T-helper 1 cell (primary cell): ENCODE measurements around the gene RERE.
A peak's percentile ranks its signal among the peaks of the same experiment; 100 is the strongest.
"Not testable (repeated sequence)": the region's sequence is repeated elsewhere in the genome, so short reads cannot be mapped to it uniquely, and the experiment has no call there.

ENCODE experiments used
- DNase-seq, 5 donors: peaks; one replicate each; pipeline ENCODE4 v3.0.0-alpha.2; 2012 to 2020

RERE gene

DNA sequence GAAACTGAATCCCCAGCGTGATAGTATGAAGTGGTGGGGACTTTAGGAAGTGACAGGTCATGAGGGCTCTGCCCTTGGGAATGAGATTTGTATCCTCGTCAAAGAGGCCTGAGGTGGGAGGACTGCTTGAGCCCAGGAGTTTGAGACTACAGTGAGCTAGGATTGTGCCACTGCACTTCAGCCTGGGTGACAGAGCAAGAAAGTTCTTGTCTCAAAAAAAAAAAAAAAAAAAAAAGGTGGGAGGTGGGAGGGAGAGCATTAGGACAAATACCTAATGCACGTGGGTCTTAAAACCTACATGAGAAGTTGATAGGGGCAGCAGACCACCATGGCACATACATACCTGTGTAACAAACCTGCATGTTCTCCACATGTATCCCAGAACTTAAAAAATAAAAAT lies 24.0 kb upstream of the RERE start:
- DNase-seq, result no peak

DNA sequence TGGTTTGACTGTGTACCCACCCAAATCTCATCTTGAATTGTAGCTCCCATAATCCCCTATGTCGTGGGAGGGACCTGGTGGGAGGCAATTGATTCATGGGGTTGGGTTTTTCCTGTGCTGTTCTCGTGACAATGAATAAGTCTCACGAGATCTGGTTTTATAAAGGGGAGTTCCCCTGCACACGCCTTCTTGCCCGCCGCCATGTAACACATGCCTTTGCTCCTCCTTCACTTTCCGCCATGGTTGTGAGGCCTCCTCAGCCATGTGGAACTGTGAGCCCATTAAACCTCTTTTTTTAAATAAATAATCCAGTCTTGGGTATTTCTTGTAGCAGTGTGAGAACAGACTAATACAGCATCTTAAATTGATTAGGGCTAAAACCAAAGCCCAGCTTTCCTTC lies 22.6 kb upstream of the RERE start:
- no peak for DNase-seq

DNA sequence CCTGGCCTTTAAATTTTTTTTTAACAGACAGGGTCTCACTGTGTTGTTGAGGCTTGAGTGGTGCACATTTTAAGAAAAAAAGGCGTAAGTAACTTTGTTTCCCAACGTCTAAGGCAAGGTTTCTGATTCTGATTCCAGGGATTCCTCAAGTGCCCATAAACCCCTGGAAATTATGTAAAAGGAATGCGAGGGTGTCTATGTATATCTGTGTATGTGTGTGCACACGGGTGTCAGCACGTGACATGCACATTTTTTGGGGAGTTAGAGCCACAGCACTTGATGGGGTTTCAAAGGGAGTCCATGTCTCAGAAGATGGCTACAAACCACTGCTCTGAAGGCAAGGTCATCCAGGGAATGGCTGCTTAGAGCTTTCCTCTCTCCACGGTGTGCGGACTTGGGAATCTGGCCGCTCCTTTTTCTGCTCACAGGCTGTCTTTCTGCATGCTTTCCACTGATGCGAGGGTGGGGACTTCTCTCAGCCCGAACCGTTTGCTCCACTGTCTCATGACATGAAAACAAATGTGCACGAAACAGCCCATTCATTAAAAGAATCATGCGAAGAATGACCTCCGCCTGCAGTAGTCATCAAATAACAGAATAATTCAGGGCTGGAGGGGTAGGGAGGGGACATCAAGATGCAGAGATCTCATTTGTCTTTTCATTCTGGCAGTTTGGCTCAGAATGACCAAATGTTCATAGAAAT lies 18.7 kb upstream of the RERE start:
- DNase-seq, result no peak

DNA sequence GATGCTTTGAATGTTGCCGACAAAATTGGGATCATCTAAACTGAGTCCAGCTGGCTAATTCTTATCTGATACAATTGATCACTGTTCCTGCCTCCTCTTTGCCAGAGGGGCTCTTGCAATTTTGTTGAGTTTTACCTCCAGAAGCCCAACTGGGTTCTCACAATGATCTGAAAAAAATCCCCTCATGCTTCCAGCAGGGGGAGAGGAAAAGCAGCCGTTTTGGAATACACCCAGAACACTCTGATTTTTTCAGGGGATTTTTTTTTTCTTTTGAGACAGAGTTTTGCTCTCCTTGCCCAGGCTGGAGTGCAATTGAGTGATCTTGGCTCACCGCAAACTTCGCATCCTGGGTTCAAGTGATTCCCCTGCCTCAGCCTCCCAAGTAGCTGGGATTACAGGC lies 13.9 kb upstream of the RERE start:
- no peak for DNase-seq

DNA sequence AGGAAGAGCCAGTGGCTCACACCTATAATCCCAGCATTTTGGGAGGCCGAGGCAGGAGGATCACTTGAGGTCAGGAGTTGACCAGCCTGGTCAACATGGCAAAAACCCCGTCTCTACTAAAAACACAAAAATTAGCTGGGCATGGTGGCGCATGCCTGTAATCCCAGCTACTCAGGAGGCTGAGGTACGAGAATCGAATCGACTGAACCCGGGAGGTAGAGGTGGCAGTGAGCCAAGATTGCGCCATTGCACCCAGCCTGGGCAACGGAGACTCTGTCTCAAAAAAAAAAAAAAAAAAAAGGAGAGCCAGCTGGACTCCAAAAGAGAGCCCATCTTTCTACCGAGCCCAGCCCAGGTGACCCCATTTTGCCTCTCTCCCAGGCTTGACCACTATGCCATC lies 13.3 kb upstream of the RERE start:
- DNase-seq, result not testable (repeated sequence)

DNA sequence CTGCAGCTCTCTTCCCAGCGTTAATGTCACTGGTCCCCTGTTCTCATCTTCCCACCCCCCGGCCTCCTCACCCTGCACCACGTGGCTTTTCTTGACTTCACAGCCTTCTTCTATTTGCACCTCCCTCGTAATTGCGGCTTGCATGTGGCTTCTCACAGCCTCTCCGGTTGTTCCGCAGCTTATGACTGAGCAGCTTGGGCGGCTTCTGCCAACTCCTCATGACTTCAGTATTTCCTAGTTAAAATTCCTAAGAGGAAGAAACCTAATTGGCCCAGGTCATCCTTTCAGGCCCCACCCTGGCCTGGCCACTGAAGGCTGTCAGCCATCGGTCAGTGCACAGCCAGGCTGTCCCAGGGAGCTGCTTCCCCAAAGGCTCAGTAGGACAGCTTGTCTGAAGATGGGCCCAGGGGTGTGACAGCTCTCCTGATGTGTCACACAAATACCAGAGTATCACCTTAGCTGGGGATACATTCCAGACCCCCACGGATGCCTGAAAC lies 8.6 kb upstream of the RERE start:
- DNase-seq, result no peak

DNA sequence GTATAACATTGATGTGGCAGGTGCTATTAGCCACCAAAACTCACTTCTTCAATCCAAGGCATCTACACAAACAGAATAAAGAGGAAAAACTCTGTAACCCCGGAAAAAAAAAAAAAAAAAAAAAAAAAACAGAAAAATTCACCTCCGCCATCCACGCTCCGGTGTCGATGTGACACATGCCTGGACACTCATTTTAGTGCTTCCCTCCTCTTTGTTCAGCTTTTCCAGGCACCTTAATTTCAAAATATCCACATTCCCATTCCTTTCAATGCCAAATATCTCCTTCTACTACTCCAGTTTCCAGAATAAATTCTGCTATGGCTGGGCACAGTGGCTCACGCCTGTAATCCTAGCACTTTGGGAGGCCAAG lies 5.8 kb upstream of the RERE start:
- DNase-seq, result no peak

DNA sequence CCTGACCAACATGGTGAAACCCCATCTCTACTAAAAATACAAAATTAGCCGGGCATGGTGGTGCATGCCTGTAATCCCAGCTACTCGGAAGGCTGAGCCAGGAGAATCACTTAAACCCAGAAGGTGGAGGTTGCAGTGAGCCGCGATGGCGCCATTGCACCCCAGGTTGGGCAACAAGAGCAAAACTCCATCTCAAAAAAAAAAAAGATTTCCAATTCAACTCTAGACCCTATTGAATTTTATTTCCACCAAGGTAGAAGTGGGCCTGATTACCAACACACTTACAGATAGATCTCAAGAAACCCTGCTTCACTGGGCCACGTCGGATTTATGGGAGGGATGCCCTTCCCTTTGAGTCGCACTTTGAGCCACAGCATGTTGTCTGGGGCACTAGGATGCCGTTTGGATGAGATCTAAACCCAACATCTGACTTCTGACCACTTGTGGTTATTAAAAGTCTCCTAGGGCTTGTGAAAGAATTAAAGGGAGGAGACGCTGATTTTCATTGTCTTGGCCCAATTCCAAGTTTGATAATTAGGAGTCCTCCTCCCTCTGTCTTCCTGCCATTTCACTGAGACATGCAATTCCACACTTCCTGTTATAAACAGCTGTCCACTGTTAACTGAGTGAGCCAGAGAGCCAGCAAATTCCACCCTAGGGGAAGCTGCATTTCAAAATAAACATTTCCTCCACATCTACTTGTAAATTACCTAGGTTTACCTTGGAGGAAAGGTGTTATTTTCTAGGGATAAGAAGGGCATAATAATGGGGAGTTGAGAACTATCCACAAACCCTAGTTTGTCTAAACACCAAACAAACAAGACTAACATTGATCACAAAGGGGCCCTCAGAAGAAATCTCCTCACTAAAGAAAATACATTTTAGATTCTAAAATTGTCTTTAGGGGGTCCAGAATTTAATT lies 5.2 kb upstream of the RERE start:
- no peak for DNase-seq

DNA sequence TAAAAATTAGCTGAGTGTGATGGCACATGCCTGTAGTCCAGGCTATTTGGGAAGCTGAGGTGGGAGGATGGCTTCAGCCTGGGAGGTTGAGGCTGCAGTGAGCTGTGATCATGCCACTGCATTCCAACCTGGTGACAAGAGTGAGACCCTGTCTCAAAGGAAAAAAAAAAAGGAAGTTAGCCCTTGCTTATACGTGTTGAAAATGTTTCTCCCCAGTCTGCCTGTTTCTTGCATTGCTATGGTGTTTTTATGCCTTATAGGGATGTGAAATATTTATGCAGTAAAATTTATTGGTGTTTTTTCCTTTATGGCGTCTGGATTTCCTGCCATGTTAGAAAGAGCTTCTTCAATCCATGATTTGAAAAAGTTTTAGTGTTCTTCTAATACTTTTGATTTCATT lies 3.6 kb upstream of the RERE start:
- no peak for DNase-seq

DNA sequence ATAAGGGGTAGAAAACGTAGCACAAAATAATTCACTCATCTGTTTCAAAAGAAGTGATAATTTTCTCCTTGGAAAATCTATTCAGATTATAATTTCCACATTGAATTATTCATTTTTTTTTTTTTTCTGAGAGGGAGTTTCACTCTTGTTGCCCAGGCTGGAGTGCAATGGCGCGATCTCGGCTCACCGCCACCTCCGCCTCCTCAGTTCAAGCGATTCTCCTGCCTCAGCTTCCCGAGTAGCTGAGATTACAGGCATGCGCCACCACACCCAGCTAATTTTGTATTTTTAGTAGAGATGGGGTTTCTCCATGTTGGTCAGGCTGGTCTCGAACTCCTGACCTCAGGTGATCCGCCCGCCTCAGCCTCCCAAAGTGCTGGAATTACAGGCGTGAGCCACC lies 1.3 kb upstream of the RERE start:
- DNase-seq, result not testable (repeated sequence)

DNA sequence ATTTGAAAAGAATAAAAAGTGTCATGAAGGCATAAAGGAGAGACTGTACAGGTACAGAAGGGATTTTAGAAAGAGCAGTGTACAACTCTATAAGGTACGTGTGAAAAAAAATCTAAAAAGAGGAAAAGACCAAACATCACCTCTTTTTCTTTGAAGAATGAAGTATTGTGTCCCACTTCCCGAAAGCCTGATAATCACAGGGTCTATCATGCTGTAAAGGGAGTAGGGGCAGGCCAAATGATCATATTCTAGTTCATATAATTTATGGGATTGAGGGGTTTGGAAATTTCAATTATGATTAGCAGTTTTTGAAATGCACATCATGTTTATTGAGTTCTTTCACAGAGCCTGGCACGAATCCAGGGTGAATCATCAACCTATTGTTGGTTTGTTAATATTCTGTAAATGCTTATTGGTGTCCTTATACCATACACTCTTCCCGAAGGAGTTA lies 910 bp upstream of the RERE start:
- no peak for DNase-seq

DNA sequence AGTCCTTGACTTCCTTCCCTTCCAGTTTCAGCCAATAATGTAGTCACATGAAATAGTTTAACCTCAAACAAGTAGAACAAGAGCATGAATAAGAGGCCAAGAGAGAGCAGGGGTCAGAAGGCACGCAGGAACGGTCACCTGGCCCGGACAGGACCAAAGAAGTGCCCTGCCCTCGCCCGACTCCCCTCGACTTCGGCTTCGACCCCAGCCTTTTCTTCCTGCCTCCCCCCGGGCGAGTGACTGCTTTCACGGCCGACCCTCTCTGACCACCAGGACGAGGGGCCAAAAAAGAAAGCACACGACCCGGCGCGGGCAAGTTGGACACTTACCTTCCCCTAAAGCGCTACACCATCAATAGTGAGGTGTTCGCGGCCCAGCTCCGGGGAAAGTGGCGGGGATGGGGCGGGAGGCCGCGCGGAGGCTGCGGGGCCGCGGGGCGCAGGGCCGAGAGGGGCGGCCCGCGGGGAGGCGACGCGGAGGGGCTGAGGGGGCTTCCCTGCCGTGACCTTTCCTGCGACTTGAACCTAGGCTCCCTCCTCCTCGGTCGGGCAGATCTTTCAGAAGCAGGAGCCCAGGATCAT lies 519 bp downstream of the RERE start:
- DNase-seq, result peak in 4 of 5 donors; percentile 5 to 13 (median 9)

DNA sequence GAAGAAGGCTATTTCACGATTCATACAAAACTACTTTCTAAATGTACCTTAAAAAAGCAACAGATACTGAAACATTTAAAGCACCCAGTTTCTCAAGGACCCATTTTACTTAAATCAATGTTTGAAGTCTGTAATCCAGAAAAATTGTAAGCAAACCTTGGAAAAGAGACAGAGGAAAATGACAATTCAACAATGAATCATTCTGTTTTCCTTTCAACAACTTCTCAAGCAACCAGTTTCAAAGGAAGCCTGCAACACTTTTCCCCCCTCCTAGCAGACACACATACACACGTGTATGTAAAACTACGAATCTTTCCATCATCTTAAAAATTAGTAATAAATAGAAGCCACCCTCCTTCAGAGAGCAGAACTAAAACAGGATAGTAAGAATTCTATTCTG lies 1.2 kb downstream of the RERE start:
- no peak for DNase-seq

DNA sequence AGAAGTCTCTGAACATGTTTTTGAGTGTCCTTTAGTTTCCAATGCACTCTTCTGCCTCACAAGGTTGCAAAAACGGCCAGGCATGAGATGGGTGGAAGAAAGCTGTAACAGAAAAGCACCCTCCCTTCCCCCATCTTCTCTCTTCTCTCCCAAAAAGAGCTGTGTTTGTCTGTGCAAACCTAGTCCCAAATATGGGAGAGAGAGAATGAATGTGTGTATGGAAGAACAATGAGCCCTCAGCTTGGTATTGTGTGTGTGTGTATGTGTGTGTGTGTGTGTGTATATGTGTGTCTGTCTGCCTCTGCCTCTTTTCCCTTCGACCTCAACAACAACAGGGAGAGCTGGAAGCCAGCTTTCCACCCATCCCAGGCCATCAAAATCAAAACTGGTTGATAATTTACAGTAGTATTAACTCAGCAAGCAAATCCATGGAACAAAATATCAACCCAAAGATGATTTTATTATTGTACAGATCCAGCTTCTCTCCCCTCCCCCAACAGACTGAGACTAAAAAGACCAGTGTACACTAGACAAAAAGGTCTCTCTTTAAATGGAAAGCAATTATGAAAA lies 1.8 kb downstream of the RERE start:
- no peak for DNase-seq

DNA sequence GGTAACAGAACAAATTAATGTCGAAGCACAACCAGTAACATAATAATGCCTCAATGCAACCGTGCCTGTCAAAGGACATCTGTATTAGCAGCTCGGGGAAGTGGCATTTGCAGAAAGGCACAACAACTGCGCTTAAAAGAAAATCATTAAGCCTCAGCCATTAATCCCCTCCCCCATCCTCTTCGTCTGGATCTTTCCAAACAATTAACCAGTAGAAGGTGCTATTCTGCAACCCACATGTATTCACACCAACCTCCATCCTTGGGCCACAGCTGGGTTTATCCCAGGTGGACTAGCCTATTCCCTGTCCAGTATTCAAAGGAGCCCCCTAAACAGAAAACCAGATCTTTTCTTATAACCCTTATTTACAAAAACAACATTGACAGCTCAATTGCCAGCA lies 2.6 kb downstream of the RERE start:
- DNase-seq, result no peak

DNA sequence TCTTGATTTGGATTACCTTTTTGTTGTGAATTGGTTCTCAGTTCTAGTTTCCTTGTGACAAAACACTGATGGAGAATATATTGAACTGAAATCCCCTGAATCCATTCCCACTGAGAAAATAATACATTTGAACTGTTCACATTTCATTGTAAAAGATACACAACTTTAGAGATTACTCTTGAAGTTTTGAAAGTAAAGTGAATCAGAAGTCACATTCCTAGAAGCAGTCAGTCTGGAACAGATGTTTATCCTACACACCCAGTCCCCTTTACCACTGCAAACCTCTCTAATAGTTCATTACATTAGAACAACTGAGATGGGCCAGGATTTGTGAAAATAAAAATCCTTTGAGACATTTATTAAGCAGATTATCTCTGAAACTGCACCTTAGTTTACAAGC lies 3.4 kb downstream of the RERE start:
- no peak for DNase-seq

DNA sequence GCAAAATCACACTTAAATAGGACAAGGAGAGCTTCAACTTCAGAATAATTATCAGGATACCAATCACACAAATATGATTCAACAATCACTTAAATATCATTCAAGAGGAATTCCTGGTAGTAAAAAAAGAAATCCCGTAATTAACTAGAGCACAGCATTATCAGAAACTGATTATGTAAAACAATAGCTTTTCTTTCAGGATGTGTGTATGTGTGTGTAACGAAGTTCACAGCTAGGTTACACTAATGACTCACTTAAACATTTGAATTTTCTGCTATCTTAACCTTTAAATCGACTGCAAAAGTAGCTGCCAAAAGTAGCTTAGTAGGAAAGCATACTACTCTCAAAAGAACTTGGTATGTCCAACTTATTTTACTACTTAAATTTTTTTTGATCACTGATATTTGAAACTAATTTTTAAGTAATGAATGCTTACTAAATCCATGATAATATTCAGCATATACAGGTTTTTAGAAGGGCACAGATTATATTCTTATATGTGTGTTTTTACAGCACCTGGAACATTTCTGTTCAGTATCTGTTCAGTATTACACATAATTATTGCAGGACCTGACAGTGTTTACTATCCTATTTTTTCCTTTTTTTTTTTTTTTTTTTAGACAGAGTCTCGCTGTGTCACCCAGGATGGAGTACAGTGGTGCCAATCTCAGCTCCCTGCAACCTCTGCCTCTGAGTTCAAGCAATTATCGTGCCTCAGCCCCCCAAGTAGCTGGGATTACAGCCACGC lies 4.2 kb downstream of the RERE start:
- DNase-seq, result no peak

DNA sequence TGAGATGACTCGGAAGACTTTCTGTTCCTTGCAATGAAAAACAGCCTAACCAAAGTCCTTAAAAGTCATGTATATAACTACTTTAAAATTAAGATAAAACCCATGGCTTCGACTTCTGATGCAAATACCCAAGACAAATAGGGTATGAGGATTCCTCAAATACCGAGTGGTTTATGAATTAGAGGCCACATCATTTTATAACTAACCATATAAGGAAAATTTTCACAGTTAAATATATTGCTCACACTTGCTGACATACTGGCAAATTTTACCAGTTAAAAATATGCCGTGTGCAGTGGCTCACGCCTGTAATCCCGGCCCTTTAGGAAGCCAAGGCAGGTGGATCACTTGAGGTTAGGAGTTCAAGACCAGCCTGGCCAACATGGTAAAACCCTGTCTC lies 5.4 kb downstream of the RERE start:
- no peak for DNase-seq

DNA sequence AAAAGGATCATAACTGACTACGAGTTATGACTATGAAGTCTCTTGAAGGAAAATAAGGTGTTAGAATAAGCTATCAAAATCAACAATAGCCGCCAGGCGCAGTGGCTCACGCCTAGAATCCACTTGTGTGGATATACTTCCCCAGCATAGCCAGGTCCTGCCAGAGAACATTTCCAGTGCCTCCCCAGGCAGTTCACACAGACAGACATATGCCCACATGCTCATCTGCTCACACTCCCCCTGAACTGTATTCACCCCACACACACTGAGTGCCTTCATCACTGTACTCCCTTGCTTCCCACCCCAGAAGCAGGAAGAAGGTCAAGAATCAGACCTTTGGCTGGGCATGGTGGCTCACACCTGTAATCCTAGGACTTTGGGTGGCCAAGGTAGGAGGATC lies 6.5 kb downstream of the RERE start:
- no peak for DNase-seq

DNA sequence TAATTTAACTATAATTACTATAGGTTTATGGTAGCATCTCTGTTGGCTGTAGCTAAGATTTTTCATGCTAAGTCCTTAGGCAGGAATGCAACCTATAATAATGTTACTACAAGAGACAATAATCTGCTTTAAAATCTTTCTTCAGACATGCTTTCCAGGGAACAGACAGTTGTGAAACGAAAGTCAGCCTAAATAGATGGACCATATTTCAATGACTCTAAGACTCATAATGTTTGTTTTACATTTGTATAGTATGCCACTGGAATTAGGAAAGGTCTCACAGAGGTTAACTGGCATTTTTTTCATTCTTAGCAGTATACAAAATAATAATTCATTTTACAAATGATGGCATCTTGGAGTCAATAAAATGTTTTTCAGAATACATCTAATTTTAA lies 8.1 kb downstream of the RERE start:
- DNase-seq, result no peak

DNA sequence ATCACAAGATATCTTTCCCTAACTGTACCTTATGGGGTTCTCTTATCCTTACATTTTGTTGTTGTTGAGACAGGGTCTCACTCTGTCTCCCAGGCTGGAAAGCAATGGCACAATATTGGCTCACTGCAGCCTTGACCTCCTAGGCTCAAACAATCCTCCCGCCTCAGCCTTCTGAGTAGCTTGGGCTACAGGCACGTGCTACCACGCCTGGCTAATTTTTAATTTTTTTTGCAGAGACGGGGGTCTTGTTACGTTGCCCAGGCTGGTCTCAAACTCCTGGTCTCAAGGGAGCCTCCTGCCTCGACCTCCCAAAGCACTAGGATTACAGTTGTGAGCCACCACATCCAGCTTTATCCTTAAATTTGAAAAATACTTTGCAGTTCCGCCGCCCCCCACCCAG lies 10.4 kb downstream of the RERE start:
- no peak for DNase-seq

DNA sequence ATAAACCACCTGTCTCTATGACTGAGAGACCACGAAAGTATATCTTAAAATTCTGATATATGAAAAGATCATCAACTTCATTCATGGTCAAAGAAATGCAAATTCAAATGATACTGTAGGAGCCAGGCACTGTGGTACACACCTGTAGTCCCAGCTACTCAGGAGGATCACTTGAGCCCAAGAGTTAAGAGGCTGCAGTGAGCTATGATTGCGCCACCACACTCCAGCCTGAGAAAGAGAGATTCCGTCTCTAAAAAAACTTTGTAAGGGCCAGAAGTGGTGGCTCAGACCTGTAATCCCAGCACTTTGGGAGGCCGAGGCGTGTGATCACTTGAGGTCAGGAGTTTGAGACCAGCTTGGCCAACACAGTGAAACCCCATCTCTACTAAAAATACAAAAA lies 17.0 kb downstream of the RERE start:
- no peak for DNase-seq

DNA sequence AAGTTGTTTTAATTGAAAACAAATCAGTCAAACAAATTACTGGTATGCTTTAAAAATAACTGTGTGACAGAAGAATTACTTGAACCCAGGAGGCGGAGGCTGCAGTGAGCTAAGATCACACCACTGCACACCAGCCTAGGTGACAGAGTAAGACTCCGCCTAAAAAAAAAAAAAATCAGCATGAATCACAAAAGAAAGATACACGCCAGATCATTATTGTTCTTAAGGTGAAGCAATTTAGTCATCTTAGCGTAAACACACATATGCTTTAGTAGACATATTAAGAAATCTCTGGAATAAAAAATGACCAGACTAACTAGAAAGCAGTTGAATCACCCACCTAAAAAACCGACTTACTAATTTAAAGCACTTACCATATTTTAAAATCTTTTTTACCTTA lies 20.2 kb downstream of the RERE start:
- DNase-seq, result no peak
